Bronchial epithelial cell (primary cell): ENCODE data around the gene PCED1B. TPM values are rescaled to one million over a fixed set of nuclear protein-coding genes. Genes with fewer than 3 reads are reported as not detected.
"Not testable (repeated sequence)": the region's sequence is repeated elsewhere in the genome, so short reads cannot be mapped to it uniquely, and the experiment has no call there.

Experiments
- DNase-seq: peaks from one replicate; pipeline ENCODE4 v3.0.0-alpha.2; 2010; ENCODE audit warnings: low read depth
- FAIRE-seq: peaks from 2 replicates; lab custom pipeline; 2011; peaks lifted over from hg19 to GRCh38; lab: Jason Lieb, UNC
- H3K27me3 ChIP-seq: 2 replicates; pipeline ENCODE4 v1.5.1; 2011; ENCODE audit warnings: low read length; ENCODE audit not compliant: control insufficient read depth, insufficient read depth
- H3K36me3 ChIP-seq: 2 replicates; pipeline ENCODE4 v1.5.1; 2011; ENCODE audit warnings: low read length; ENCODE audit not compliant: control insufficient read depth, insufficient read depth
- H3K4me3 ChIP-seq: 2 replicates; pipeline ENCODE4 v1.5.1; 2011; ENCODE audit warnings: mild to moderate bottlenecking, low read depth, low read length, control low read depth
- CTCF ChIP-seq: IDR thresholded peaks from 2 replicates; pipeline ENCODE4 v1.5.1; 2011; ENCODE audit warnings: mild to moderate bottlenecking, moderate library complexity, low read length, control low read depth, inconsistent platforms; ENCODE audit not compliant: insufficient read depth, severe bottlenecking
- total RNA-seq: library from RNA; depleted of rRNA; stranded (reverse); fragments of >200 nt; gene quantifications from 2 replicates; pipeline ENCODE4 v1.2.1, GENCODE V29; 2014

PCED1B gene
- total RNA-seq, 1 donor from 2014 or later: 1.3 TPM

- FAIRE-seq (no peak), DNase-seq (no peak)
These were observed 196.8 kb downstream of the PCED1B start for GRCh38 chr12:47276253-47276620.

DNA sequence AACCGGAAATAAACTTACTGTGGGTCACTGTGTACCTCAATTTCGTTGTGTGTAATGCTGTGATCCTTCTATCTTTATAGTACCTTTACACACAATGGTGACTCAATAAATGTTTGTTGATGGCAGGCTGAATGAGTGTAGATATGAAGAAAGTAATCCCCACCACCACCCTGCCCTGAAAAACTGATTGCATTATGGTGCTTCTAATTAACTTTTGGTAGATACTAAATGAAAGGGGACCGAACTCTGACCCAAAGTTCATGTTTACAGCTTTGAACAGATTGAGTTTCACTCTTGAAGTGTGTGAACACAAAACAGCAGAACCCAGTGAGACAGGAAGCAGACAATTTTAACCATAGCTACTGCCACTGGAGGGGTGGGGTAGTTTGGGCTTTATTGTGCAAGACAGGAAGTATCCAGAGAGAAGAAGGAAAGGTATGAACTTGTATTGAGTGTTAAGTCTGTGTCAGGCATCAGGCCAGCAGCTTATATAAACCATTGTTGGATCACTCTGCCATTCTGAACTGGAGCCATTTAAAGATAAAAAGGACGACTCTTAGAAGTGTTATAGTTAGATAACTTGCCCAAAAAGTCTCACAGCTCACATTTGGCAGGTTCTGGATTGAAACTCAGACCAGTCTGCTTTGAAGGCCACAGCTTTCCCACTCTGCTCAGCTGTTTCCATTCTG is 197.3 kb downstream of the PCED1B start:
- DNase-seq (peak; percentile 94), FAIRE-seq (no peak)
- no peak overlapping the region for H3K4me3 ChIP-seq
- no peaks in the 10 kb centered on the region for H3K36me3 ChIP-seq
- no peak for TF ChIP-seq CTCF
- no peaks in the 10 kb centered on the region for H3K27me3 ChIP-seq

More at GRCh38 chr12:47276253-47276620, 196.8 kb downstream of the PCED1B start:
- no peaks in the 10 kb centered on the region for H3K27me3 ChIP-seq
- H3K36me3 ChIP-seq: no peaks in the 10 kb centered on the region
- TF ChIP-seq CTCF: no peak
- H3K4me3 ChIP-seq: no peak overlapping the region

- FAIRE-seq: no peak
- TF ChIP-seq CTCF: no peak
- peak; percentile 98 for DNase-seq
- no peaks in the 10 kb centered on the region for H3K27me3 ChIP-seq
- no peaks in the 10 kb centered on the region for H3K36me3 ChIP-seq
- no peak overlapping the region for H3K4me3 ChIP-seq
These were observed 198.6 kb downstream of the PCED1B start for GRCh38 chr12:47277972-47278448.

DNA sequence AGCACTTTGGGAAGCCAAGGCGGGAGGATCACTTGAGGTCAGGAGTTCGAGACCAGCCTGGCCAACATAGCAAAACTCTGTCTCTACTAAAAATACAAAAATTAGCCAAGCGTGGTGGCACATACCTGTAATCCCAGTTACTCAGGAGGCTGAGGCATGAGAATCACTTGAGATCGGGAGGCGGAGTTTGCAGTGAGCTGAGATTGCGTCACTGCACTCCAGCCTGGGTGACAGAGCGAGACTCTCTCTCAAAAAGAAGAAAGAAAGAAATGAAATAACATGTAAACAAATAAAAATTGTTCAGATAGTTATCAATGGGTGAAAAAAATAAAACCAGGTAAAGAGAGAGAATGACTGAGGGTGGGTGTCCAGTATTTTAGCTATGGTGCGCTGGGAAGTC is 200.3 kb downstream of the PCED1B start:
- DNase-seq: not testable (repeated sequence)

DNA sequence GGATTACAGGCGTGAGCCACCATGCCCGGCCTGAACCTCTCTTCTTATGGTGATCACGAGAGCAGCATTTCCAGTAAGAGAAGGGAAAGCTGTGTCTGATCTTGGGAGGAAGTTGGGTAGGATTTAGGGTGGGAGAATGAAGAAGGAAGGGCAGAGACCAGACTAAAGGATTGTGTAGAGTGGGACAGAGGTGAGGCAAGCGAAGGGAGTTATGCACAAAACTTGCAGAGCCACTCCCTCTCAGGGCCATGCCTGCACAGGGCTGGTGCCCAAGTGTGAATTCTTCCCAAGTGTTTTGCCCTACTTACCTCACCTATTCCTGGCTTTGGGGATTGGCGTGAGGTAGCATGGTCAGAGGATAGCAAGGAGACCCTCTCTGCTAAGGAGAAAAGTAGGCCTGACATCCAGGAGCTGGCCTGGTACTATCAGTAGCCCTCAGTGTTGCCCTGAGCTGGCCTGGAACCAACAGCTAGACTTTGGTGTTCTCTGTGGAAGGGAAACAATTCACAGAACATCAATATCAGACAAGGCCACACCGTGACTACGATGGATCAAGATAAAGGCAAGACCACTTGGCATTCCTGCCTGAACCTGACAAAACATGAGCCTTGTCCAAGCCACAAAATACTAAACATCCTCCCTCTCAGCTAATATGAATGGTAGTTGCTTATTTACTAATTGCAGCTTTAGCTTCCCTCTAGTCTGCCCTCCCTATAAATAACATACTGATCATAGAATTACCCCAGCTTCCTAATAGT is 201.3 kb downstream of the PCED1B start:
- Histone ChIP-seq H3K4me3 (no peak overlapping the region), H3K36me3 (no peaks in the 10 kb centered on the region), H3K27me3 (no peaks in the 10 kb centered on the region)
- DNase-seq: peak; percentile 36
- no peak for FAIRE-seq
- TF ChIP-seq CTCF: no peak

More for the DNA sequence above, 200.3 kb downstream of the PCED1B start:
- not testable (repeated sequence) for H3K4me3 ChIP-seq, FAIRE-seq, H3K27me3 ChIP-seq, H3K36me3 ChIP-seq

DNA sequence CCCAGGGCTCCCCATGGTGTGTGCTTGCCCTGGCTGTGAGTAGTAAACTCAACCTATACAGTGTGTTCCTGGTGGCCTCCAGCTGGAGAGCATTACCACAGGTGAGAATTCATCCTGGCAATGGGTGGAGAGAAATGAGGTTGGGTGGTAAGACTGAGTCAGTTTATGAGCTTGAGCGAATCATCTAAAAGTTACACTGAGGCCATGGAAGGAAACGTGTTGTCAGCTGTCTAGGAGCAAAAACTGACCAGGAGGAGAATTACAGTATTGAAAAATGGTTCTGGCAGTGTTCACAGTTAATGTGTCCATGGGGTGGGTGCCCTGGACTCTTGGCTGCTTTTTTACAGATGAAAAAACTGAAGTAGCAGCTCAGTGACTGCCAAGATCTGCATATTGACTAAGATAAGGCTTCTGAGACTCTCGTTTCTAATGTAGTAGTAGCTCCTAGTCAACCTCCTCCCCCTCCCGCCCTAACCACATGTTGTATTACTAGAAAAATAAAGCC is 202.3 kb downstream of the PCED1B start:
- TF ChIP-seq CTCF: no peak
- FAIRE-seq (no peak), DNase-seq (peak; percentile 78)
- no peaks in the 10 kb centered on the region for H3K36me3 ChIP-seq
- H3K27me3 ChIP-seq: no peaks in the 10 kb centered on the region
- no peak overlapping the region for H3K4me3 ChIP-seq
